ENCODE measurements around the gene USP9Y. TPM values are rescaled to one million over a fixed set of nuclear protein-coding genes. Genes with fewer than 3 reads are reported as not detected.

The USP9Y gene
- total RNA-seq, 1 donor from 2014 or later: 13.2 TPM

Other genes with a start within 250 kb of the USP9Y start
- 80.1 and 87.4 TPM in 2 replicates for gene DDX3Y, start 203.6 kb downstream of the USP9Y start, total RNA-seq

All from pulmonary artery endothelial cell (primary cell).